Karpas-422 (cell line): ENCODE results near the gene RFESD. TPM values are rescaled to one million over a fixed set of nuclear protein-coding genes. Genes with fewer than 3 reads are reported as not detected.
"Not testable (repeated sequence)": the region's sequence is repeated elsewhere in the genome, so short reads cannot be mapped to it uniquely, and the experiment has no call there.

Experiments used
- DNase-seq: peaks from one replicate; pipeline ENCODE4 v3.0.0-alpha.2; 2015
- H2AFZ ChIP-seq: fragments of 200-600 bp; sonication (generic); 2 replicates; pipeline ENCODE4 v1.6.1; 2014; ENCODE audit warnings: antibody characterized with exemption, low read length, mixed read lengths
- H3K27ac ChIP-seq: fragments of 200-600 bp; sonication (generic); 2 replicates; pipeline ENCODE4 v1.5.1; 2014; ENCODE audit warnings: mild to moderate bottlenecking, low read length, moderate library complexity
- H3K27me3 ChIP-seq: fragments of 200-600 bp; sonication (generic); 2 replicates; pipeline ENCODE4 v1.6.1; 2014; ENCODE audit warnings: low read length, mixed read lengths
- H3K36me3 ChIP-seq: fragments of 200-600 bp; sonication (generic); 2 replicates; pipeline ENCODE4 v1.6.1; 2014; ENCODE audit warnings: low read length, mixed read lengths; ENCODE audit not compliant: insufficient read depth
- H3K4me1 ChIP-seq: fragments of 200-600 bp; sonication (generic); 2 replicates; pipeline ENCODE4 v1.6.1; 2014; ENCODE audit warnings: mild to moderate bottlenecking, low read length, mixed read lengths
- H3K4me2 ChIP-seq: fragments of 200-600 bp; sonication (generic); 2 replicates; pipeline ENCODE4 v1.6.1; 2014; ENCODE audit warnings: low read length, low read depth, mild to moderate bottlenecking; ENCODE audit not compliant: poor library complexity, severe bottlenecking
- H3K4me3 ChIP-seq: fragments of 200-600 bp; sonication (generic); 2 replicates; pipeline ENCODE4 v1.5.1; 2014; ENCODE audit warnings: mild to moderate bottlenecking, antibody characterized with exemption, low read length, mixed read lengths
- H3K79me2 ChIP-seq: fragments of 200-600 bp; sonication (generic); 2 replicates; pipeline ENCODE4 v1.6.1; 2014; ENCODE audit warnings: mild to moderate bottlenecking, low read length, mixed read lengths
- H3K9ac ChIP-seq: fragments of 200-600 bp; sonication (generic); 2 replicates; pipeline ENCODE4 v1.6.0; 2014; ENCODE audit warnings: low read length
- H3K9me2 ChIP-seq: fragments of 200-600 bp; sonication (generic), shearing (Covaris generic); replicated peaks from 2 replicates; pipeline ENCODE4 v1.6.0; 2014; ENCODE audit warnings: mild to moderate bottlenecking, low read length, moderate library complexity; ENCODE audit not compliant: insufficient read depth
- H3K9me3 ChIP-seq: fragments of 300-700, 200-600 bp; sonication (generic); 2 replicates; pipeline ENCODE4 v1.6.1; 2014; ENCODE audit warnings: low read length, mixed read lengths
- H4K20me1 ChIP-seq: fragments of 200-600 bp; sonication (generic); 2 replicates; pipeline ENCODE4 v1.6.1; 2014; ENCODE audit warnings: mild to moderate bottlenecking, antibody characterized with exemption, low read length, low read depth; ENCODE audit not compliant: insufficient read depth
- total RNA-seq: library from RNA; depleted of rRNA; stranded (reverse); fragments of >200 nt; shearing (Covaris generic); gene quantifications from 2 replicates; pipeline ENCODE4 v1.2.3, GENCODE V29; 2014; ENCODE audit warnings: low replicate concordance

The RFESD gene
- total RNA-seq, 1 experiment from 2014 or later = 6.8 TPM

- Histone ChIP-seq H3K9me3 (no peaks in the 10 kb centered on the region), H2AFZ (peak overlapping the region; percentile 94), H3K79me2 (no peaks in the 10 kb centered on the region), H3K4me1 (peaks cover 38% of the 10 kb centered on the region), H3K36me3 (no peaks in the 10 kb centered on the region), H3K9ac (no peak overlapping the region; the same call in 1 of the 2 replicates), H3K27ac (no peak overlapping the region), H3K4me2 (no peak overlapping the region), H3K4me3 (no peak overlapping the region), H3K9me2 (no peaks in the 10 kb centered on the region), H4K20me1 (no peaks in the 10 kb centered on the region), H3K27me3 (no peaks in the 10 kb centered on the region)
- DNase-seq = peak; percentile 80
Observed at GRCh38 chr5:95644351-95645042, 2.1 kb upstream of the RFESD start.

GRCh38 chr5:95646226-95646568 lies 380 bp upstream of the RFESD start:
- Histone ChIP-seq H3K4me2 (peak overlapping the region; percentile 92), H2AFZ (0 out of 2 replicates have a peak overlapping the region, but pooled peaks have one; percentile 32), H3K4me1 (peaks cover 39% of the 10 kb centered on the region), H3K4me3 (peak overlapping the region; percentile 76; the same call in 1 of the 2 replicates)
- not testable (repeated sequence) for DNase-seq, H3K9ac ChIP-seq, H3K9me3 ChIP-seq, H4K20me1 ChIP-seq, H3K27ac ChIP-seq, H3K9me2 ChIP-seq, H3K79me2 ChIP-seq, H3K27me3 ChIP-seq, H3K36me3 ChIP-seq

GRCh38 chr5:95647886-95648860 lies 1.6 kb downstream of the RFESD start:
- no peaks in the 10 kb centered on the region for H4K20me1 ChIP-seq
- peak overlapping the region; percentile 76 for H3K4me3 ChIP-seq
- H3K27ac ChIP-seq = no peak overlapping the region
- no peaks in the 10 kb centered on the region for H3K9me3 ChIP-seq
- DNase-seq = peak; percentile 48
- H3K27me3 ChIP-seq = no peaks in the 10 kb centered on the region
- H3K4me1 ChIP-seq = peaks cover 30% of the 10 kb centered on the region
- no peaks in the 10 kb centered on the region for H3K36me3 ChIP-seq
- H3K79me2 ChIP-seq = no peaks in the 10 kb centered on the region
- no peaks in the 10 kb centered on the region for H3K9me2 ChIP-seq
- H3K9ac ChIP-seq = peak overlapping the region; percentile 76
- peak overlapping the region; percentile 92 for H3K4me2 ChIP-seq
- peak overlapping the region; percentile 81; the same call in 1 of the 2 replicates for H2AFZ ChIP-seq

- Histone ChIP-seq H3K9ac (no peak overlapping the region), H3K36me3 (no peaks in the 10 kb centered on the region), H3K4me2 (no peak overlapping the region), H3K9me2 (no peaks in the 10 kb centered on the region), H3K9me3 (no peaks in the 10 kb centered on the region), H3K4me1 (peaks cover 26% of the 10 kb centered on the region), H3K79me2 (no peaks in the 10 kb centered on the region), H2AFZ (no peak overlapping the region), H3K27ac (no peak overlapping the region), H4K20me1 (no peaks in the 10 kb centered on the region), H3K4me3 (no peak overlapping the region), H3K27me3 (no peaks in the 10 kb centered on the region)
- DNase-seq = no peak
Observed at GRCh38 chr5:95649274-95649673, 2.7 kb downstream of the RFESD start.

DNA sequence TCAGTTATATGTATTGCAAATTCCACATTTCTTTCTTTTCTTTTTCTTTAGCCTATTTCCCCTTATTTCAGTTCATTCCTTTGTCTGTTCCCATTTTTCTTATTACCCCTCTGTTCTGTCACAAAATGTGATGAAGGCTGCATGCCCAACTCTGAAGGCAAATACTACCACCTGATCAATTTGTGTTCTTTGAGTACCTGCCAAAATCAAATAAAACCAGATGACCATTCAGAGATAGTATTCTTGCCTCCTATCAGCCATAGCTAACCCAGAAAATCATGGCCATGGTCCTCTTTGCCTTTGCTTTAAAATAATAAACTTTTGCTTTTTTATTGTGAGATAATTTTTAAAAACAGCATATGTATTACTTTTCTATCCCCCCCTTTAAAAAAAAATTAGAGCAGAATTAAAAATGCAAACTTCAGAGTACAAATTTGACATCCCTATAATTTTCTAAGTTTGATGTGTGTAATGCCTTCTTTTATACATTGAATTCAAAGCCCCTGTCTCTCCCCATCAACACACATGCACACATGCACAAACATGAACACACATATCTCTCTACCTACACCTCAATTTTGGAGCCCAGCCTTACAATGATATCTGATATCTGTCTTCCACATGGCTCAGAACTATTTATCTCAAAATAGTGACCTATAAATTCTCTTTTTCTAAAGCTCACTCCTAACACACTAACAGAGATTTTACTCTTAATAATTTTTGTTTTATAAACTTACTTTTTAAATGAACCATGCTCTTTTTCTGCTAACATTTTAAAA lies 3.5 kb downstream of the RFESD start:
- peaks cover 23% of the 10 kb centered on the region for H3K4me1 ChIP-seq
- H2AFZ ChIP-seq = no peak overlapping the region
- H3K9ac ChIP-seq = no peak overlapping the region
- no peaks in the 10 kb centered on the region for H3K9me3 ChIP-seq
- no peaks in the 10 kb centered on the region for H4K20me1 ChIP-seq
- DNase-seq = no peak
- H3K4me2 ChIP-seq = no peak overlapping the region
- H3K27me3 ChIP-seq = no peaks in the 10 kb centered on the region
- no peak overlapping the region for H3K27ac ChIP-seq
- H3K9me2 ChIP-seq = no peaks in the 10 kb centered on the region
- H3K4me3 ChIP-seq = no peak overlapping the region
- no peaks in the 10 kb centered on the region for H3K36me3 ChIP-seq
- no peaks in the 10 kb centered on the region for H3K79me2 ChIP-seq

DNA sequence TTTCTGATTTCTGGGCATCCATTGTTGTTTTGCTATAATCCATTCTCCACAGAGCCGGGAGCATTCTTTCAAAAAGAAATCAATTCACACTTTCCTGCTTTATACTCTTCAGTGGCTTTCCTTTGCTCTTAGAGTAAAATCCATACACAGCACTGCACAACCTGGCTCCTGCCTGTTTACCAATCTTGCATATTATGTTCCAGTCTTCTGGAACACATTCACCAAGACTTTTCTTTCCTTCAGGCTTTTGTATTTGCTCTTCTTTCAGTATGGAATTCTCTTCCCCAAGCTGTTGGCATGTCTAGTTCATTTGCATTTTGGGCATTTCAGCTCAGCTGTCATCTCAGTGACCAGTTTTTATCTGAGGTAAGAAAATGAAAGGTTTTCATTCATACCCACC lies 6.3 kb downstream of the RFESD start:
- H3K27ac ChIP-seq = no peak overlapping the region
- no peak for DNase-seq
- no peaks in the 10 kb centered on the region for H3K9me3 ChIP-seq

DNA sequence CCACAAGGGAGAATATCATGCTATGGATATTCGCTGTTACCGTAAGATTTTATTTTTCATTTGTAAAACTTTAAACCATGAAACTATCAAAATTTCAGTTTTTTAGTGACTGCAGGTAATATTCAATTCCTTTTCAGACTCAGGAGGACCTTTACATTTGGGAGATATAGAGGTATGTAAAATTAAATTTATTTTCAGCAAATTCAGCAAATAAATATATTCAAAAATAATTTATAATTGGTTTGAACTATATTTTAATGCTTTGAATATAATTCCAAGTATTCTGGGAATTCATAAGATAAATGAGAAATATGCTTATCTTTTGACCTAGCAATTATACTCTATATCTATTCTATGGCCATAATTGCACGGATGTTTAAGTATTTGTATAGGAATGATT lies 7.6 kb downstream of the RFESD start:
- H3K27ac ChIP-seq = no peak overlapping the region
- H3K4me1 ChIP-seq = peaks cover 17% of the 10 kb centered on the region
- no peaks in the 10 kb centered on the region for H3K36me3 ChIP-seq
- H3K4me3 ChIP-seq = no peak overlapping the region
- no peaks in the 10 kb centered on the region for H4K20me1 ChIP-seq
- no peaks in the 10 kb centered on the region for H3K27me3 ChIP-seq
- H3K79me2 ChIP-seq = no peaks in the 10 kb centered on the region
- no peak overlapping the region for H3K9ac ChIP-seq
- H3K4me2 ChIP-seq = no peak overlapping the region
- no peaks in the 10 kb centered on the region for H3K9me3 ChIP-seq
- no peak for DNase-seq
- no peak overlapping the region for H2AFZ ChIP-seq
- no peaks in the 10 kb centered on the region for H3K9me2 ChIP-seq

More for the DNA sequence above, 6.3 kb downstream of the RFESD start:
- H4K20me1 ChIP-seq = no peaks in the 10 kb centered on the region
- H3K9me2 ChIP-seq = no peaks in the 10 kb centered on the region
- H2AFZ ChIP-seq = no peak overlapping the region
- H3K36me3 ChIP-seq = no peaks in the 10 kb centered on the region
- peaks cover 21% of the 10 kb centered on the region for H3K4me1 ChIP-seq
- H3K27me3 ChIP-seq = no peaks in the 10 kb centered on the region
- H3K4me2 ChIP-seq = no peak overlapping the region
- H3K4me3 ChIP-seq = no peak overlapping the region
- no peak overlapping the region for H3K9ac ChIP-seq
- no peaks in the 10 kb centered on the region for H3K79me2 ChIP-seq

- Histone ChIP-seq H4K20me1 (no peaks in the 10 kb centered on the region), H3K4me1 (peaks cover 13% of the 10 kb centered on the region), H3K27me3 (no peaks in the 10 kb centered on the region), H3K9me3 (no peaks in the 10 kb centered on the region), H3K4me3 (no peak overlapping the region), H3K9ac (no peak overlapping the region), H3K27ac (no peak overlapping the region), H2AFZ (no peak overlapping the region), H3K4me2 (no peak overlapping the region), H3K36me3 (no peaks in the 10 kb centered on the region), H3K9me2 (no peaks in the 10 kb centered on the region), H3K79me2 (no peaks in the 10 kb centered on the region)
- DNase-seq = no peak
Observed at GRCh38 chr5:95655575-95655974, 9.0 kb downstream of the RFESD start.
